Progenitor cell of endocrine pancreas (in vitro differentiated cells): Measurements from ENCODE around the gene BTNL3. TPM values are rescaled to one million over a fixed set of nuclear protein-coding genes. Genes with fewer than 3 reads are reported as not detected.

Source experiments
- DNase-seq: peaks from one replicate; pipeline ENCODE4 v3.0.0; 2021; ENCODE audit warnings: low spot score; ENCODE audit not compliant: unreplicated experiment
- H3K27ac Mint-ChIP-seq: 2 replicates; pipeline ENCODE4 v1.8.0; 2021; ENCODE audit warnings: mild to moderate bottlenecking, moderate library complexity, mixed read lengths
- H3K27me3 Mint-ChIP-seq: 2 replicates; pipeline ENCODE4 v1.8.0; 2021; ENCODE audit warnings: mixed read lengths
- H3K36me3 Mint-ChIP-seq: 2 replicates; pipeline ENCODE4 v1.8.0; 2022; ENCODE audit warnings: mixed read lengths; ENCODE audit not compliant: insufficient read depth
- H3K4me1 Mint-ChIP-seq: 2 replicates; pipeline ENCODE4 v1.8.0; 2021; ENCODE audit warnings: low read depth, mixed read lengths
- H3K4me3 Mint-ChIP-seq: 2 replicates; pipeline ENCODE4 v1.8.0; 2021; ENCODE audit warnings: low read depth, mild to moderate bottlenecking, moderate library complexity, mixed read lengths
- H3K9me3 Mint-ChIP-seq: 2 replicates; pipeline ENCODE4 v1.8.0; 2021; ENCODE audit warnings: low read depth, mixed read lengths
- CTCF ChIP-seq: fragments of 200-600 bp; sonication (generic); IDR thresholded peaks from one replicate; pipeline ENCODE4 v1.5.0; 2021; ENCODE audit warnings: antibody characterized with exemption, mild to moderate bottlenecking; ENCODE audit not compliant: unreplicated experiment
- total RNA-seq: library from RNA; stranded (reverse); gene quantifications from 2 replicates; pipeline ENCODE4 v1.2.1, GENCODE V29; 2021

BTNL3 gene
- total RNA-seq, 1 donor from 2014 or later, result not detected

DNA sequence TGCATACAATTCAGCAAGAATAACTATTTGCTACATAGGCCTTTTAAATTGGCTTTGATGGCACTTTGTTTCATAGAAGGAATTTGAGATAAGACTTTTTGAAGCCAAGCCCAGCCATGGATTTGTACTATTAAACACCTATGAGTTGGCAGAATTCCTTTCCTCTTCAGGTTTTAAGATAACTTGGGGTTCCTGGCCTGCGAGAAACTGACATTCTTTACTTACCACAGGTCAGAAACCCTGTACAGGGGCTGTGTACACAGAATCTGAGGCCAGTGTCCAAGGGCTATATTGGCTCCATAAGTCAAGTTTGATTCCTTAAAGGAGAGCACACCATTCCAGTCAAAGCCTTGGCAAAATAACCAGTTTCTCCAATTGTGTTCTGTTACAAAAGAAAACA, 10.8 kb upstream of the BTNL3 start:
- H3K9me3 Mint-ChIP-seq, result no peaks in the 10 kb centered on the region
- no peak for TF ChIP-seq CTCF
- peaks cover 8% of the 10 kb centered on the region for H3K27me3 Mint-ChIP-seq
- no peak overlapping the region for H3K27ac Mint-ChIP-seq
- H3K36me3 Mint-ChIP-seq, result no peaks in the 10 kb centered on the region
- no peak overlapping the region for H3K4me3 Mint-ChIP-seq
- no peaks in the 10 kb centered on the region for H3K4me1 Mint-ChIP-seq
- no peak for DNase-seq

GRCh38 chr5:180982008-180982741, 6.5 kb upstream of the BTNL3 start:
- H3K27me3 Mint-ChIP-seq, result peaks cover 13% of the 10 kb centered on the region
- TF ChIP-seq CTCF, result no peak
- H3K27ac Mint-ChIP-seq, result no peak overlapping the region
- H3K4me1 Mint-ChIP-seq, result no peaks in the 10 kb centered on the region
- no peak for DNase-seq
- no peak overlapping the region for H3K4me3 Mint-ChIP-seq
- no peaks in the 10 kb centered on the region for H3K36me3 Mint-ChIP-seq
- H3K9me3 Mint-ChIP-seq, result no peaks in the 10 kb centered on the region

GRCh38 chr5:180988016-180988415, 630 bp upstream of the BTNL3 start:
- no peak for DNase-seq
- H3K4me1 Mint-ChIP-seq, result no peaks in the 10 kb centered on the region
- peaks cover 15% of the 10 kb centered on the region for H3K27me3 Mint-ChIP-seq
- no peaks in the 10 kb centered on the region for H3K36me3 Mint-ChIP-seq
- no peaks in the 10 kb centered on the region for H3K9me3 Mint-ChIP-seq
- TF ChIP-seq CTCF, result no peak
- no peak overlapping the region for H3K4me3 Mint-ChIP-seq
- H3K27ac Mint-ChIP-seq, result no peak overlapping the region

GRCh38 chr5:180990086-180990881, 1.6 kb downstream of the BTNL3 start:
- H3K27me3 Mint-ChIP-seq, result peaks cover 11% of the 10 kb centered on the region
- H3K4me3 Mint-ChIP-seq, result no peak overlapping the region
- no peak for TF ChIP-seq CTCF
- H3K4me1 Mint-ChIP-seq, result no peaks in the 10 kb centered on the region
- no peak overlapping the region for H3K27ac Mint-ChIP-seq
- H3K36me3 Mint-ChIP-seq, result no peaks in the 10 kb centered on the region
- no peak for DNase-seq
- H3K9me3 Mint-ChIP-seq, result no peaks in the 10 kb centered on the region

DNA sequence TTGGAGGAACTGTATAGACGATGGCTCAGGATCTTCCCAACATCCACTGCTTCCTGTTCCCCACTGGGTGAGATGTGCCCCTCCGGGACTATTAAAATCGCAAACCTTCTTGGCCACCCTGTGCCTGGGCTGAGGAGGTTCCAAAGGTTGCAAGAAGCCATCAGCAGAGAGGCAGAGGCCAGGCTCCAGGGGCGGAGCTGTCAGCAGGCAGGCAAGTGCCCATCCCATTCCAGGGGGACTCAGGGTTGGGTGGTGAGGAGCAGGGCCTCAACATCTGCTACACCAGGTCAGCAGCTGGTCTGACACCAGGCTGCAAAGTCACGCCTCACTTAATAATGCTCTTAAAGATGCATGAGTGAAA, 2.2 kb downstream of the BTNL3 start:
- Mint-ChIP-seq H3K4me3 (no peak overlapping the region), H3K27ac (no peak overlapping the region), H3K4me1 (no peaks in the 10 kb centered on the region), H3K9me3 (no peaks in the 10 kb centered on the region), H3K27me3 (peaks cover 13% of the 10 kb centered on the region), H3K36me3 (no peaks in the 10 kb centered on the region)
- TF ChIP-seq CTCF, result no peak
- DNase-seq, result no peak
